IPS DF 6.9 (cell line): ENCODE measurements around the gene KIAA0930.

Experiments
- DNase-seq: peaks from one replicate; pipeline ENCODE4 v3.0.0-alpha.2; 2013; ENCODE audit warnings: low read depth, low spot score
- H3K27ac ChIP-seq: one replicate; pipeline ENCODE4 v1.5.1; 2013; ENCODE audit warnings: low read length, control low read depth
- H3K27me3 ChIP-seq: 2 replicates; pipeline ENCODE4 v1.6.1; 2013; ENCODE audit warnings: mild to moderate bottlenecking, low read length; ENCODE audit not compliant: control insufficient read depth, insufficient read depth
- H3K36me3 ChIP-seq: 2 replicates; pipeline ENCODE4 v1.6.1; 2013; ENCODE audit warnings: low read length; ENCODE audit not compliant: control insufficient read depth, insufficient read depth
- H3K4me1 ChIP-seq: 2 replicates; pipeline ENCODE4 v1.6.1; 2013; ENCODE audit warnings: low read length; ENCODE audit not compliant: control insufficient read depth, insufficient read depth
- H3K4me3 ChIP-seq: 2 replicates; pipeline ENCODE4 v1.5.1; 2013; ENCODE audit warnings: mild to moderate bottlenecking, low read length
- H3K9me3 ChIP-seq: 2 replicates; pipeline ENCODE4 v1.6.1; 2013; ENCODE audit warnings: low read length, inconsistent platforms; ENCODE audit not compliant: control insufficient read depth, insufficient read depth
- WGBS: extraction: QIAGEN DNeasy Blood & Tissue Kit; methylation state at CpG from one replicate; pipeline ENCODE4 v1.1.7; 2013; ENCODE audit warnings: mixed read lengths, missing lambda C conversion rate; ENCODE audit not compliant: insufficient read length, insufficient coverage; 5-methylcytosine and 5-hydroxymethylcytosine counted together

The KIAA0930 gene

GRCh38 chr22:45157907-45158306 lies 82.8 kb downstream of the KIAA0930 start:
- Histone ChIP-seq H3K27ac (no peak overlapping the region), H3K9me3 (no peaks in the 10 kb centered on the region), H3K27me3 (no peaks in the 10 kb centered on the region), H3K36me3 (no peaks in the 10 kb centered on the region; the same call in 1 of the 2 replicates), H3K4me1 (no peaks in the 10 kb centered on the region), H3K4me3 (no peak overlapping the region)
- whole genome bisulfite sequencing: no CpG with 5 or more reads among the region's 3 CpGs
- DNase-seq: no peak

GRCh38 chr22:45155050-45155840 lies 85.4 kb downstream of the KIAA0930 start:
- Histone ChIP-seq H3K4me1 (no peaks in the 10 kb centered on the region), H3K27me3 (no peaks in the 10 kb centered on the region), H3K9me3 (no peaks in the 10 kb centered on the region), H3K36me3 (no peaks in the 10 kb centered on the region; the same call in 1 of the 2 replicates), H3K4me3 (no peak overlapping the region), H3K27ac (no peak overlapping the region)
- DNase-seq: no peak
- no CpG with 5 or more reads among the region's 9 CpGs for WGBS

- Histone ChIP-seq H3K4me3 (no peak overlapping the region), H3K36me3 (no peaks in the 10 kb centered on the region; the same call in 1 of the 2 replicates), H3K9me3 (no peaks in the 10 kb centered on the region), H3K27me3 (no peaks in the 10 kb centered on the region), H3K27ac (no peak overlapping the region), H3K4me1 (no peaks in the 10 kb centered on the region)
- no CpG with 5 or more reads among the region's 3 CpGs for WGBS
- DNase-seq: no peak
These were observed 86.3 kb downstream of the KIAA0930 start for GRCh38 chr22:45154383-45154782.

GRCh38 chr22:45151503-45151902 lies 89.2 kb downstream of the KIAA0930 start:
- Histone ChIP-seq H3K36me3 (no peaks in the 10 kb centered on the region), H3K27ac (no peak overlapping the region), H3K27me3 (no peaks in the 10 kb centered on the region), H3K4me3 (no peak overlapping the region), H3K9me3 (no peaks in the 10 kb centered on the region), H3K4me1 (no peaks in the 10 kb centered on the region)
- no CpG with 5 or more reads among the region's 6 CpGs for WGBS
- no peak for DNase-seq

GRCh38 chr22:45150139-45150538 lies 90.6 kb downstream of the KIAA0930 start:
- no peak overlapping the region for H3K4me3 ChIP-seq
- H3K27ac ChIP-seq: no peak overlapping the region
- H3K36me3 ChIP-seq: no peaks in the 10 kb centered on the region
- no peaks in the 10 kb centered on the region for H3K9me3 ChIP-seq
- no peaks in the 10 kb centered on the region for H3K27me3 ChIP-seq
- WGBS: no CpG with 5 or more reads among the region's 2 CpGs
- no peaks in the 10 kb centered on the region for H3K4me1 ChIP-seq
- DNase-seq: no peak

GRCh38 chr22:45149671-45150070 lies 91.0 kb downstream of the KIAA0930 start:
- no peaks in the 10 kb centered on the region for H3K9me3 ChIP-seq
- no peak overlapping the region for H3K4me3 ChIP-seq
- DNase-seq: no peak
- no peak overlapping the region for H3K27ac ChIP-seq
- H3K27me3 ChIP-seq: no peaks in the 10 kb centered on the region
- WGBS: no CpG with 5 or more reads among the region's 2 CpGs
- H3K36me3 ChIP-seq: no peaks in the 10 kb centered on the region
- H3K4me1 ChIP-seq: no peaks in the 10 kb centered on the region

- Histone ChIP-seq H3K27ac (no peak overlapping the region), H3K27me3 (no peaks in the 10 kb centered on the region), H3K4me1 (no peaks in the 10 kb centered on the region), H3K4me3 (no peak overlapping the region), H3K9me3 (no peaks in the 10 kb centered on the region), H3K36me3 (no peaks in the 10 kb centered on the region)
- no peak for DNase-seq
- no CpG with 5 or more reads among the region's 1 CpG for WGBS
These were observed 95.8 kb downstream of the KIAA0930 start for GRCh38 chr22:45144916-45145315.

- no peaks in the 10 kb centered on the region for H3K36me3 ChIP-seq
- no peaks in the 10 kb centered on the region for H3K4me1 ChIP-seq
- H3K27me3 ChIP-seq: no peaks in the 10 kb centered on the region
- H3K27ac ChIP-seq: no peak overlapping the region
- no peak overlapping the region for H3K4me3 ChIP-seq
- no peak for DNase-seq
- WGBS: no CpG with 5 or more reads among the region's 15 CpGs
- no peaks in the 10 kb centered on the region for H3K9me3 ChIP-seq
These were observed 98.3 kb downstream of the KIAA0930 start for GRCh38 chr22:45142376-45142775.
